Fibroblast of skin of scalp (primary cell): Measurements from ENCODE around the gene YEATS2.
"Not testable (repeated sequence)": the region's sequence is repeated elsewhere in the genome, so short reads cannot be mapped to it uniquely, and the experiment has no call there.

Experiments used
- DNase-seq: peaks from one replicate; pipeline ENCODE4 v3.0.0-alpha.2; 2013

Gene YEATS2

DNA sequence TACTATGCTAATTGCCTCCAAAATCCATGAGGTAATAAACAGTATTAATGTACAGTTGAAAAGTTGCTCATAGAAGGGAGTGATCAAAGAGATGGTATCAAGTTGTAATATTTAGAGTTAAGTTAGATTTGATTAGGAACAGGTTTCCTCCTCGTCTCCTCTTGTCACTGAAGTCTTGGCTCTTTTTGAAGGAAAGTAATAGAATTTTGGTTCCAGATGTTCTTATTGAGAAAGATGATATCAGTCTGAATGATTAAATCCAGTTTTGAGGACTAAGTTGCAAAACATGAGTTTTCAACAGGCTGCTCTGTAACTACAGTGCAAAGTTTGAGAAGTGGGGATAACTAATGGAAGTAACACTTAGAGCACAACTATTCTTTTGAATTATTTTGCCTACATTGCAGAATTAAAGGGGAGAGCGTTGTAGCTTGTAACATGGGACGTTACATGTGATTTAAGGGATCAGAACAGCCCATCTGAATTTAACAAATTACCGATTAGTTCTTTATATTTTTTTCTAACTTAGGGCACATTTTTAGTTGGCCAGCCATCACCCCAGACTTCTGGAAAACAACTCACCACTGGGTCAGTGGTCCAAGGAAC is 79.5 kb downstream of the YEATS2 start:
- DNase-seq, result no peak

DNA sequence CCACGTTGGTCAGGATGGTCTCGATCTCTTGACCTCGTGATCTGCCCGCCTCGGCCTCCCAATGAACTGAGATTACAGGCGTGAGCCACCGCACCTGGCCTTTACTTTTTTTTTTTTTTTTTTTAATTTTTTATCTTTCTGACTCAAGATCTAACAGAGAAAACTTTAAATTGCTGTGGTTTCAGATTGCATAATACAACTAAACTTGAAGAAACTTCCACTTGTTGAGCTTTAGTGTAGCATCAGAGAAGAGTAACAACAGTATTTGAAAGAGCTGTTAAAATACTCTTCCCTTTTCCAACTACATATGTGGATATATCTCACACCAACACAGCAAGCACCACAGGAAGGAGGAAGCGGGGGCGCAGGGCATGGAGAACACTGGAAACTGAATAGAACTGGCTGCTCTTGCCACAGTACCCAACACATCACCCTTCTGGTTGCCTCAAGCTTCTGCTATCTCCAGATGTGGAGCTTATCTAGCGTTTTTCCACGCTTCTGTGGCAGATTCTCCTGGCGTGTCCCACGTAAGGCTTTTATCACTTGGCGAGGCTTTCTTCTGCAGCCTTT is 82.4 kb downstream of the YEATS2 start:
- no peak for DNase-seq

DNA sequence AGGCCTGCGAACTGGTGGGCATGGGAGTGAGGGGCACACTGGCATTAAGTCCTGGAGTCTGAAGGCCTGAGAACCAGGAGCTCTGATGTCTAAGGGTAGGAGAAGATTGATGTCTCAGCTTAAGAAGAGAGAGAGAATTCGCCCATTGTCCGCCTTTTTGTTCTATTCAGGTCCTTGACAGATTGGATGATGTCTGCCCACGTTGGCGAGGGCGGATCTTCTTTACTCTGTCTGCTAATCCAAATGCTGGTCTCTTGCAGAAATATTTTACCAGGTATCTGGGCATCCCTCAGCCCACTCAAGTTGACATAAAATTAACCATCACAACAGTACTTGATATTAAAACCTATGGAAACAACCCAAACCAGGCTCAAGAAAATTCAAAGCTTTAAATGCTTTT is 83.6 kb downstream of the YEATS2 start:
- no peak for DNase-seq

DNA sequence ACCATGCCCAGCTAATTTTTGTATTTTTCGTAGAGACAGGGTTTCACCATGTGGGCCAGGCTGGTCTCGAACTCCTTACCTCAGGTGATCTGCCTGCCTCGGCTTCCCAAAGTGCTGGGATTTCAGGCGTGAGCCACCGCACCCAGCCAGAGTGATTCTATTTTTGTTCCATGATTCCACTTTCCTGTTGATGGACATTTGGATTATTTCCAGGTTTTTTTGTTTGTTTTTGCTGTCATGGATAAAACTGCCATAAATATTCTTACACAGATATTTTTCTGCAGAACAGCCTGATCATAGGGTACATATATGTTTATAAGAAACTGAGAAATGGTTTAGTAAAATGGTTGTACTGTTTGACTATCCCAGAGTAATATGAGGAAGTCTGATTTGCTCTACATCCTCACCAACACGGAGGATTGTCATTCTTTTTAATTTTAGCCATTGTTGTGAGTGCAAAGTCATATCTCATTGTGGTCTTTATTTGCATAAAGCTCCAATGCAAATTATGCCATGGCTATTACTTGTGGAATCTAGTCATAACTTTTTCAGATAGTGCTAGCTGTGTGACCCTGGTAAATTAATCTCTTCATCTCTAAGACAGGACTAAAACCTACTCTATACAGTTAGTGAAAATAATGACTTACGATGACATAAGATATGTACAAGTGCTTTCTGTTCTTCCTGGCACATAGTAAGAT is 85.1 kb downstream of the YEATS2 start:
- DNase-seq, result no peak

DNA sequence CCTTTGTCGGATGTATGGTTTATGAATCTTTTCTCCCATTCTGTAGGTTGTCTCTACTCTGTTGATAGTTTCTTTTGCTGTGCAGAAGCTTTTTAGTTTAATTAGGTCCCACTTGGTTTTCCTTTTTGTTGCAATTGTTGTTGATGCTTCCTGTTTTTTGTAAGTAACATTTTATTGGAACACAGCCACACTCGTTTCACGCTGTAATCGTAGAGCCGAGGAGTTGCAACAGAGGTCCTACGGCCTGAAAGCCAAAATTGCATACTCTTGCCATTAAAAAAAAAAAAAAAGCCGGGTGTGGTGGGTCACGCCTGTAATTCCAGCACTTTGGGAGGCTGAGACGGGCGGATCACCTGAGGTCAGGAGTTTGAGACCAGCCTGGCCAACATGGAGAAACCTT is 86.9 kb downstream of the YEATS2 start:
- not testable (repeated sequence) for DNase-seq

DNA sequence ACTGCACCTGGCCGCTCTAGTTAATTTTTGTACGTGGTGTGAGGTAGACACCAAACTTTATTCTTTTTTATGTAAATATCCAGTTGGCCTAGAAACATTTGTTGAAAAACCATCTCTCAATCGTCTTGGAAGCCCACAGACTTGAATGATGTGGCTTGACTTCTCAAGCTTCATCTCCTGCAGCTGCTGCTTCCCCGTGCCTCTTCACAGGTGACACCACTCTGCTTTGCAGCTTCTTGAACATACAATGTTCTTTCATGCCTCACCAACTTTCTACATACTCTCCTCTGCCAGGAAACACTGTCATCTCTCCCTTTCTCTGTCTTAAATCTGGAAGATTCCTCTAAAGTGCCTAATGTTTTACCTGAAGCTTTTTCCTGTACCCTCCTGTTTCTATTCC is 92.2 kb downstream of the YEATS2 start:
- DNase-seq, result no peak

DNA sequence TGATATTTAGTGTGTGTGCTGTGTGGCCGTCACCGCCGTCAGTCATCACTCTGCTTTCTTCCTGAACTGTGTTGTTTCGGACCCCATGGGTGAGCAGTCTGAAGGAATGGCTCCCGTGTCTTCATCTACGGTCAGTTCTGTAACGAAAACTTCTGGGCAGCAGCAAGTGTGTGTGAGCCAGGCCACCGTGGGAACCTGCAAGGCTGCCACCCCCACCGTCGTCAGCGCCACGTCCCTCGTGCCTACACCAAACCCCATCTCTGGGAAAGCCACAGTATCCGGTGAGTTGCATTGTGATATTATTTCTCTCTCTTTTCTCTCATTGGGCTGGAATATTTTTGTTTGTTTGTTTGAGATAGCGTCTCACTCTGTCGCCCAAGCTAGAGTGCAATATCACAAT is 93.1 kb downstream of the YEATS2 start:
- DNase-seq, result no peak

DNA sequence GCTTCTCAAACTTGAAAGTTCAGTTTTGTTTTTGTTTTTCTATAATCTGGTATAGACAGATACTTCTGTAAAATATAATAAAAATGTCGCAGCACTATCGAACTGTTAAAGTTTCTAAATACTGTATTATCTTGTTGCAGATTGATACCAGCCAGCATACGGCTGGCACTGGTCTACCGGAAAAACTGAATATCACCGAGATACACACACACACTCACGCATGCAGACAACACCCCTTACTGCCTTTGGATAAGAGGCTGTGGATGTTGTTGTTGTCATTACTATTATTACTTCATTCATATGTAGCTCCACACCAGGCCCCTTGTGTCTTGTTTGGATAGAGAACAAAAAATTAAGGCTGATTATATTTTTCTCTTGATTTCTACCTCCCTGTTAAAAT is 95.4 kb downstream of the YEATS2 start:
- DNase-seq, result no peak

DNA sequence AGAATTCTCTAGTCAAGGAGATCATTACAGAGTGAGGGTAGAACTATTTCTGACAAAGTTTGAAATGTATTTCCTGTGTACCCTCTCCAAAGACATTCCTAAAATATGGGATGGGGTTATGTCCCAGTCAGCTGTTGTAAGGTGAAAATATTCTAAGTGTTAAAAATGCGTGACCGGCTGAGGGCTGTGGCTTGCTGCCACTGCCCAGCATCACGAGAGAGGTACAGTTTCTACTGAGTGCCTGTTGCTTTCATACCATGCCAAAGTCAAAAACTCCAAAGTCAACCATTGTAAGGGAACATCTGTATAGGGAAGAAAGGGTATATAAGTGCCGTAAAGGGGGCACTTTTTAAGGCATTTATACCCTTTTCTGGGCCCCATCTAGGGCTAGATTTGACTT is 96.9 kb downstream of the YEATS2 start:
- DNase-seq, result no peak

DNA sequence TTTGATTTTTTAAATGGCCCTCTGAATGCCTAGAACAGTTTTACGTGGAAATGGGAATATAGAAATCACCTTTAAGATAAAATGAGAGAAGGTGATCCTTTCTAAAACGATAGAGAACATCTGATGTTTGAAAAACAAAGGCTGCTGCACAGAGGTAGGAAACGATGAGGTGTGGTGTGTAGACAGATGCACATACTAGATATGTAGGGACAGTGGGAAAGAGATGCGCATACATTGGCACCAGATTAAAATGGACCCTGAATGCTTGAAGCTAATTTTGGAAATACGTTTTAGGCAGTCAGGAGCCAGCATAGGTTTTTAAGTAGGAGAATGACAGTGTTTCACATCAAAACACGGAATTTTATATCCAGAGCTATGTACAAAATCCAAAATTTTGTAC is 98.8 kb downstream of the YEATS2 start:
- DNase-seq, result no peak

DNA sequence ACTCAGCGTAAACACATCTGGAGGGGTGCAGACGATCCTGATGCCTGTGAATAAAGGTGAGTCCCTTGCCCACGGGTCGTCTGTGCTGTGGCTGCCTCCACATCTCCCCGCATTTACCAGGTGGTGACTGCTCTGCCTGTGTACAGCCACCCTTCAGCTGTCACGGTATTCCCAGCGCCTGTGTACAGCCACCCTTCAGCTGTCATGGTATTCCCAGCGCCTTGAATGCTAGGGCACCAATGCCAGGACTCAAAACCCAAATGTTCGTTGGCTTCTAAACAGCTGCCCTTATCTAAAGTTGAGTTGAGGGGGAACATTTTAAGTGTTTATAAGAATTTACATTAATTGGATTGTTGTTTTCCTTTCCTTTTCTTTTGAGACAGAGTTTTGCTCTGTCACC is 100.4 kb downstream of the YEATS2 start:
- DNase-seq, result no peak

DNA sequence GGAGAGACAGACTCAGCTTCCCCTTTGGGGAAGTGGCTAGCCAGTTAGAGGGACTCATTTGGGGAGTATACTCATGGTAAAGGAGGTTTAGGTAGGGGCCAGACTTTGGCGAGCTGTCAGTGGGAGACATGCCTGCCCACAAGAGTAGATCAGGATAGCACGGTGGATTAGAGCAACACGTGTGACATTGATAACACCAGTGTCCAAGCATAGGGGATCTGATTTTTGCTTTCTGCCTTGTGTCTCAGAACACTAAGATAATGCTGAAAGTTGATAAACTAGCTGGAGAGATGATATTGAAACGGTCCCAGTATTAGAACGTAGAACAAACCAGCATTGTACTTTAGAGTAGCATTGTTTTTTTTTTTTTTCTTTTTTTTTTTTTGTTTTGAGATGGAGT is 101.9 kb downstream of the YEATS2 start:
- DNase-seq, result no peak

DNA sequence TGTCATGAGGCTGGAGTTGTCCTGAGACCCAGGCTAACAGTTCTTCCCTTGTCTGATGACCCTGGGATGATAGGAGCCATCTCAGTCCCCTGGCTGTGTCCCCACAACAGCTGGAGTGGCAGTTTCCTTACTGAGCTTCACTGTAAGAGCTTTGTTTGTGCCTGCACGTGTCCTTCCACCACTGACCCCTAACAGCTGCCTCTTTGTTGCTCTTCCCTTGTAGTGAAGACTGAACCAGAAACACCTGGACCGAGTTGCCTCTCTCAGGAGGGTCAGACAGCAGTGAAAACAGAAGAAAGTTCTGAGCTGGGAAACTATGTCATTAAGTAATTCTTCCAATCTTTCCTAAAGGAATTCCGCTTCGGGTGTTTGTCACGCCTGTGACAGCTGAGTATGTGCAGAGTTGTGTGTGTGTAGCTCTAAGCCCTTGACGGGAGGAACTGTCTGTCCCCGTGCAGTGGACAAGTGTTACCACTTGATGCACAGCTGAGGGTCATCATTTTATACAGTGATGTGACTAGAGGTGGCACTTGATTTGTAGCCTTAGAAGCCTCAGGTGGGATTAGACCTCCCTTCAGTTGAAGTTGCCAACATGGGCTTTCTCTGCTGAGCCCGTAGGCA is 102.8 kb downstream of the YEATS2 start:
- no peak for DNase-seq

DNA sequence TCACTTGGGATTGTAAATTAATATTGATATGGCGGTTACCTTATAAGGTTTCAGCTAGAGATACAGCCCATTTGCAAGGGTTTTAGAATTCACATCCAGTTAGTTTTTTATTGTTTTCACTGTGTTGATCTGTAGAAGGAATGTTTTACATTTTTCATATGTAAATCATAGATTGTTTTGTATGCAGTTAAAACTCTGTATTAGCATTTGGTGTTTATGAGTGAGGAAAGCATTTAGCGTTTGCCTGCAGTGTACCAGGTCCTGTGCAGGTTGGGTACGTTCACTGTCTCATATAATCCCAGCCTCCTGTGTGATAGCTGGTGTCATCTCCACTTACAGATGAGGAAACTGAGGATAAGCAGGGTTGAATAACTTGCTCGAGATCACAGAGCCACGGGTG is 104.0 kb downstream of the YEATS2 start:
- DNase-seq, result no peak

DNA sequence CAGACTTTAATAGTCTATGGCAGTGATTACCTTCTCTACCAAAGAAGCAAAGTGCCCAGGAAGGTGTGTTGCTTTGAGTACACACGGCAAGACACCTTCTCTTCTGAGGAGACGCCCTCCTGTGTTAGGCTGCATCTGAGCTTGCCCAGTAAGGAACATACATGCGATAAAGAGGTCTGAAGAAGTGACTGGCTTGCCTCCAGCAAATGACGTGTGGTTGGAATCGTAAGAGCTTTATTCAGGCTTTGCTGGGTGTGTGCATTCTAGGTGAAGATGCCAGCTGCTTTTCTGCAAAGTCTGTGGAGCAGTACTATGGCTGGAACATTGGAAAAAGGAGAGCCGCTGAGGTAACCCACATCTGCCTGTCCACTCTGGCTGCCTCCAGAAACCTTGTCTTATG is 105.4 kb downstream of the YEATS2 start:
- DNase-seq, result no peak

DNA sequence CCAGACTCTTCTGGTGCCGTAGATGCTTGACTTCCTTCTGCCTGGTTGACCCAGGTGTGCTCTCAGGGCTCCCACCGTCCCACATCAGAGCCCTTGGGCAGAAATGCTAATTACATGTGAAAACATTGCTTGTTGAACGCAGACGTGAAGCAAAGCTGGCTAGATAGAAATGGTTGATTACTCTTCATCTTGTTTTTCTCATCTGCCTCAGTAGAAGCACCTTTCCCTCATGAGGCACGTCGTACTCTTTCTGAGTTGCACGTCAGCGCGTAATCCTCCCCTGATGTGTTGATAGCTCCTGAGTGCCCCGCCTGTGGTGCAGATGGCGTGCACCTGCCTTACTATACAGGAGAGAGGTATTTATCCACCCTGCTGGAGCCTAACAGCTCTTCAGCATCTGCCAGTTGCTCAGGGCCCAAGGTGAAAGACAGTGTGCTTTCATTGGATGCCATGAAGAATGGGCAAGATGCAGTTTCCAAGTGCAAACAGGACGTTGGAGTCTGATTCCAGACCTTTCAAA is 109.7 kb downstream of the YEATS2 start:
- DNase-seq, result no peak

DNA sequence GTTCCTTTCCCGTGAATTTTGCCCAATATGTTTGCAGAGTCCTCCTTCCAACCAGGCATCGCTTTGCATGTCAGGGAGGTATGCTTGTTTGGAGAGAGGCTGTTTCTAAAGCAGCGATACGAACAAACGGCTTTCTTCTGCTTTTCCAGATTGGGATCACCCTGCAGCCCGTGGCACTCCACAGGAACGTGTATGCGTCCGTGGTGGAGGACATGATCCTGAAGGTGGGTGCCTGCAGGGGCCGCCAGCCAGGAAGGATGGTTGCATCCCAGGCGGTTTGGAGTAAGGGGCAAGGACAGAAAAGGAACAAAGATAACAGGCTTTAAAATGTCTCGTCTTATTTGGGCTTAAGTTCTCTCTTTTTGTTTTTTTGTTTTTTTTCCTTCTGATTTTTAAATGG is 110.3 kb downstream of the YEATS2 start:
- no peak for DNase-seq

DNA sequence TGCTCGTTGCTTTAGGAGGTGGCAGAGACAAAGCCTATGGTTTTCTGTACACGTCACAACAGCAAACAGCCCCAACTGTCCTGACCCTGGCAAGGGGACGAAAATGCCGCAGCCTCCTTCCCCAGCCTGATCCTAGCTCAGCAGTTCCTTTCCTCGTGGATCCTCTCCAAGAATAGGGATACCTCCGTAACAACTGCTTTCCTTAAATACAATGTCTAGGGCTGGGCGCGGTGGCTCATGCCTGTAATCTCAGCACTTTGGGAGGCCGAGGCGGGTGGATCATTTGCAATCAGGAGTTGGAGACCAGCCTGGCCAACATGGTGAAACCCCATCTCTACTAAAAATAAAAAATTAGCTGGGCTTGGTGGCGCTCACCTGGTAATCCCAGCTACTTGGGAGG is 110.8 kb downstream of the YEATS2 start:
- no peak for DNase-seq

DNA sequence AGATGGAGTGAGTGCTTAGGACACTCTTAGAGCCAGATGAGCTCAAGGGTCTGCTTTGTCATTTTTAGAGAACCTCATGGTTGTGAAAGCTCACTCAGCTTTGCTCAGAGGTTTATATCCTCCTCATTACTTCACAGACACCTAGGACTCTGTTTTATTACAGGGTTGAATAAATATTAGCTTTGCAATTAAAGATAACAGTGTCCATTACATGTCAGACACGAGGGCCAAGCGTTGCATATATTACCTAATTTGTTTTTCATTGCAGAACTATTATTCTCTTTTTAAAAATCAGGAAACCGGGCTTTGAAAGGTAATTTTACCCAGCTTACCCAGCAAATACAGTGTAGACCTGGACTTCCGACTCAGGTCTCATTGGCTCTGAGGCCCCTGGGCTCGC is 111.7 kb downstream of the YEATS2 start:
- no peak for DNase-seq

DNA sequence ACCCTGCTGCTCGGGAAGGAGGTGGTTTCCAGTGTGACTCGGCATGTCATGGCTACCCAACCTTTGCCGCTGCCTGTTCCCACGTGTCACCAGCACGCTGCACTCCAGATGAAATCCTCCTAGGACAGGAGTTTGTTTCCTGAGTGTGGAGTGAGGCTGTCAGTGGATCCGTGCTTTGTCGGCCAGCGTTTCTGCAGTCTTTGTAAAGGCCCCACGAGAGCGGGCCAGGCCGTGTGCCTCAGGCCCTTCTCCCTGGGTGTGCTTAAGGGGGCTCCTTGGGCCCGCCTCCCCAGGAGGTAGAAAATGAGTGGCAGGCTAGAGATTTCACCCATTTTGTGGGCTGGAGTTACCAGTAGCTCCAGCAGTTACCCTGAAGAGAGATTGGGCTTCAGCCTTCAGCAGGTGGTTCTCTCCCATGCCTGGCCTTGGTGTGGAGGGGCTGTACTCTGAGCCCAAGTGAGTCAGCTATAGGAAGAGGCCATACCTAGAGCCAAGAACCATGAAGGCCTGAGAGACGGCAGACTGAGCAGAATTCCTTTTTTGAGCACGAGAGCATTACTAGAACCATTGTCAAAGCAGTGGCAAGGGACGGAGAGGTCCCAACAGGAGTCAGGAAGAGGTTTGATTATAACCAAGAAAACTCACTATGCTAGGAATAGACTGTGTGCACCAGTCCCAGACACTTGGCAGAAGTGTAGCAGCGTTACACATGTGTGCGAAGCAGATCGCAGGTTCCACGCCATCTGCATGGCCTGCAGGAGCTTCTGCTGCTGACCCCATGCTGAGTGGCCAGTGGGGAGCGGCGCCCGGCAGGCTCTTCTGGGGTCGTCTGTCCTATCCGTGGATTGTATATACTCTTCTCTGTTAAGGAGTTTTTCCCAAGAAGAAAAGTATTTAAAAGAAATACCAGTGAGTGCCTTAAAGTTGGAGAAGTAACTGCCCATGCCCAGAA is 113.3 kb downstream of the YEATS2 start:
- no peak for DNase-seq

DNA sequence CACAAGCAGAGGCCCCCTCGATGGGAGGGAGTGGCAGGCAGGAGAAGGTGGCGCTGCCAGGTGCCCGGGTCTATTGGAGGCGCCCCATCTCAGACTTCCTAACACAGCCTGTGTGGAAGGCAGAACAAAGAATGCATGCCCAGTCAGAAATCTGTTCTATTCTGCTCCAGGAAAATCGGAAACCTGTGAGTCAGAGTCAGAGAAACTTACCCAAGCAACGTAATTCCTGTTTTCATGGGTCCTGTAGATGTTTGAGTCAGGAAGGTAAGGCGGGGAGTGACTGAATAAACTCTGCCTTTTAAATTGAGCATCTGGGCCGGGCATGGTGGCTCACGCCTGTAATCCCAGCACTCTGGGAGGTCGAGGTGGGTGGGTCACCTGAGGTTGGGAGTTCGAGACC is 114.0 kb downstream of the YEATS2 start:
- no peak for DNase-seq

DNA sequence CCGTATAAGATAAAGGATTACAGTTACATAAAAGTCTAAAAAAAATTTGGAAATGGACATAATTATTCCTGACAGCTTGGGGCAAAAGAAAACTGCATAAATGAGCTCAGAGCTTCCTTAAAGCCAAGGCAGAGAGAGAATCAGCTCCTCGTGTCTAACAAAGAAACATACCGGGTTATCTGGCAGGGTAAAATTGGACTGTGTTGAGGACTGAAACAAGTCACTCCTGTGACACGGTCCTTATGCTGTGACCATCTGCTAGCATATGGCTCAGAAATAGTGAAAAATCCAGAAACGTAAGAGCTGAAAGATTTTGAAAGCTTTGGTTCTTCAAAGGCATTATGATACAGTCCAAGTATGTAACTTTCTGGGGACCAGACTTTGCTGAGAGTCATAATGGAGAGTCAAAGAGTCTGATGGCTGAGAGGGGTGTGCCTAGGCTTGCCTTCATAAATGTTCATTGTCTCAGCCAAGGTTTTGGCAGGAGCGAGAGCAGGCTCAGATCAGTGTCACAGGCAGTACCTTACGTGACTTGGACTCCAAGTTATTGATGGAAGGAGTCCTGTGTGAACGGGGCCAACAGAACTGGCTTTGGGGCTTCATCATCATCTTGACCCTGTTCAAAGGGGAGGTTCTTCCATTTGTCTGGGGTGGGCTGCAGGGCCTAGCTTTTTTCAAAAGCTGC is 115.3 kb downstream of the YEATS2 start:
- no peak for DNase-seq
